GM10266 (cell line): ENCODE data around the gene FAM210A.
A peak's percentile ranks its signal among the peaks of the same experiment; 100 is the strongest.

ENCODE experiments used
- DNase-seq: peaks from one replicate; pipeline ENCODE4 v3.0.0; 2012; ENCODE audit errors: extremely low spot score
- TF ChIP-seq, protein P1 (sequence below): IDR thresholded peaks from 2 replicates; pipeline ENCODE4 v1.5.1; 2012; ENCODE audit warnings: mild to moderate bottlenecking, low read depth; ENCODE audit not compliant: control insufficient read depth, insufficient read depth; ENCODE audit errors: missing control alignments

The FAM210A gene

DNA sequence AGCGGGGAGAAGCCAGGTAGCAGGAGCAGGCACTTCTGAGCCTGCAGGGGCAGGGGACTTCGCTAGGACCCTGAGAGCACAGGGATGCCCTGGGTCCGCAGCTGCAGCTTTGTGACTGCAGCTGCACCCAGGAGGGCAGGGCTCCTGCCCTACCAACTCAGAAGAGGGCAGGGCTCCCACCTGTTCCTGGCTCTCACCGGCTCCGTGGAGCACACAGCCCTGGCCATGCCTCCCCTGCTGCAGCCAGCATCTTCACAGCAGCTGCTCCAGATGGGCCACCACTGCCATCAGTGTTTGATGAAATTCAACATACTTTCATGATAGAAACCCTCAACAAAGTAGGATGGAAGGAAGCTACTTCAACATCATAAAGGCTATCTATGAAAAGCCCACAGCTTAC, 92.7 kb downstream of the FAM210A start:
- no peak for DNase-seq
- TF ChIP-seq, protein P1, sequence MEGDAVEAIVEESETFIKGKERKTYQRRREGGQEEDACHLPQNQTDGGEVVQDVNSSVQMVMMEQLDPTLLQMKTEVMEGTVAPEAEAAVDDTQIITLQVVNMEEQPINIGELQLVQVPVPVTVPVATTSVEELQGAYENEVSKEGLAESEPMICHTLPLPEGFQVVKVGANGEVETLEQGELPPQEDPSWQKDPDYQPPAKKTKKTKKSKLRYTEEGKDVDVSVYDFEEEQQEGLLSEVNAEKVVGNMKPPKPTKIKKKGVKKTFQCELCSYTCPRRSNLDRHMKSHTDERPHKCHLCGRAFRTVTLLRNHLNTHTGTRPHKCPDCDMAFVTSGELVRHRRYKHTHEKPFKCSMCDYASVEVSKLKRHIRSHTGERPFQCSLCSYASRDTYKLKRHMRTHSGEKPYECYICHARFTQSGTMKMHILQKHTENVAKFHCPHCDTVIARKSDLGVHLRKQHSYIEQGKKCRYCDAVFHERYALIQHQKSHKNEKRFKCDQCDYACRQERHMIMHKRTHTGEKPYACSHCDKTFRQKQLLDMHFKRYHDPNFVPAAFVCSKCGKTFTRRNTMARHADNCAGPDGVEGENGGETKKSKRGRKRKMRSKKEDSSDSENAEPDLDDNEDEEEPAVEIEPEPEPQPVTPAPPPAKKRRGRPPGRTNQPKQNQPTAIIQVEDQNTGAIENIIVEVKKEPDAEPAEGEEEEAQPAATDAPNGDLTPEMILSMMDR = no peak

DNA sequence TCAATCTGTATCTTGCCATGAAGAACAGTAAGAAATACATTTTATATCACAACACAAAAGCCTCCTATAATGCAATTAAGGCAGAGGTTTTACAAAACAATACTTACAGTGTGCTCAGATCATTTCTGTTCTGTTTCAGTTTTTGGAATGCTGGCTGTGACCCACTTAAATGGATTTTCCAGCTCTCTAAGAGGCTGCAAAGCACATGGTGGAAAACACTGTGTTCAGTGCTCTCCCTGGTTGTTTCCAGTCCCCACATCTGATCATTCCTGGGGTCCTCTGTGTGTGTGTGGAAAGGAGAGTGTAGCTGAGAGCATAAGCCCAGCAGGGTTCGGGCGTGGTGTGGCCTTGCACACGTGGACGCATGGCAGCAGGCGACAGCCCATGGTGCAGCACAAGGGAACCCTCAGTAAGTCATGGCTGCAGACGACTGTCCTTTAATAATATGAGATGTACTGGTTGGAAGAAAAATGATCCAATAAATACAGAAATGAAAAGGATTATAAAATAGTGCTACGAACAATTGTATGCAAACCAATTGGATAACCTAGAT, 95.6 kb downstream of the FAM210A start:
- no peak for DNase-seq
- TF ChIP-seq, protein P1 = no peak

DNA sequence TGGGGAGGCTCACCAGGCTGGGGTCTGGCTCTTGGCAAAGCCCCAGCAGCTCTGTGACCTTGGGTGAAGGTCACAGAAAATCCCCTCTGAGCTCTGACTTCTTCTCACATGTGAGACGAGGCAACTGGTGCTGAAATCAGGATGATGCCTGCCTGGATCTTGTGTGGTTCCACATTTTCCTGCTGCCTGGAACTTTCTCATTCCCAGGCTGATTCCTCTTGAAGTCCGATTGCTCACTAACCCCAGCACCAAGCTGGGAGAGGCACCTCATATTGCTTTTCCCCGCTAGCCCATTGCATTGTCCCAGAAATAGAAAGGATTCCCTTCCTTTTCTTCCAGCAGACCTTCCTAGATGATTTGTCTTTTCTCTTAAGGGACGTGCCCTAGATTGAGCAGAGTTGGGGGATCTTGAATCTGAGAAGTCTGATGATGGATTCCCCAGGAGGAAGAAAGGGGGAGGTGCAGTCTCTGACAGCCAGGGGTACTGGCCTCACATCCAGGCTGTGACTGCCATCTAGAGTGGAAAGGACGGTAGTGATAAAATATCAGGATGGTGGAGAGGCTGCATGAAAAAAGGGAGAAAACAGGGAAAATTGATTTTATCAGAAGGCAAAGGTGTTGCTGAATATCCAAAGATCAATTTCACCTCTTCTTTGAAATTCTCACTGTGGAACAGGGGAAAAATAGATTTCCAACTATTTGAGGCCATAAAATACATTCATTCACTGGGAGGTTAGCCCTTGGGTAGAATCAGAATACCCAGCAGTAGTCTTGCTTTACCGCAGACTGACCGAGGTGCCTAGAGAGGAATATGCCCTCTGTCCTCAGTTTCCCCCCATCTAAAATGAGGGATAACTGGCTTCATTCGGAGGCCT, 96.3 kb downstream of the FAM210A start:
- TF ChIP-seq, protein P1 = peak; percentile 67
- DNase-seq = peak; percentile 82

DNA sequence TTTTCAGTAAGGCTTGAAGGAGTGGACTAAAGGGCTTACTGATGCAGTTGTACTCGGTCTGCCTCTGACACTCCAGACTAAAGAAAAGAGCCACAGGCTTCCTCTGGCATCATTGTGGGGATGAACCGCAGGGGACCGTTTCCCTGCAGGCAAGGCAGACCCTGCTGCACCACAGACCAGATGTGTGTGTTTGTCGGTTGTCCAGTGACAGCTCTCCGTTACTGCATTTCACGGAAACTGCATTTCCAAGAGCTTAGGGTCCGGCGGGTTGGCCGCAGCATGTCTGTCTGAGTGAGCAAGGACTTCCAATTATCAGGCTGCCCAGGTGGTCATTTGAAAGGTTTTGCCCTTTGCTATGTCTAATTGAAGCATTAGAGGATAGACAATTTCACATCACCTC, 98.1 kb downstream of the FAM210A start:
- DNase-seq = no peak
- TF ChIP-seq, protein P1 = no peak

DNA sequence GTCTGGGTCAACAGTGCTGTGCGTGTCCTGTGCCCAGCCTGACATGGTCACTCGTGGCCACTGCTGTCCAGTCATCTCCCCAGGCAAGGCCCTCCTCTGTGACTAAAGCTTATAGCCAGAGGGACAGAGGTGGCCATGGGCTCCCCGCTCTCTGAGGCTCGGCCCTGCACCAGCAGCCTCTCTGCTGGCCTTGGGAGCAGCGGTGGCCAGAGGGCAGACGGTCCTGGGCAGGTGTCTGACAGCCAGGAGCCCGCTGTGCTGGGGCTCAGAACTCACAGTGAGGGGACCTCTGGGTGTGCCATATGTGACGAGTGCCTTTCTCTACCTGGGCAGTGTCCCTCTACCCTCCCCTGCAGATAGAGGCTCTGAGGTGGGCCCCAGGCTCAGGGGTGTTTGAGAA, 98.7 kb downstream of the FAM210A start:
- TF ChIP-seq, protein P1 = no peak
- no peak for DNase-seq

DNA sequence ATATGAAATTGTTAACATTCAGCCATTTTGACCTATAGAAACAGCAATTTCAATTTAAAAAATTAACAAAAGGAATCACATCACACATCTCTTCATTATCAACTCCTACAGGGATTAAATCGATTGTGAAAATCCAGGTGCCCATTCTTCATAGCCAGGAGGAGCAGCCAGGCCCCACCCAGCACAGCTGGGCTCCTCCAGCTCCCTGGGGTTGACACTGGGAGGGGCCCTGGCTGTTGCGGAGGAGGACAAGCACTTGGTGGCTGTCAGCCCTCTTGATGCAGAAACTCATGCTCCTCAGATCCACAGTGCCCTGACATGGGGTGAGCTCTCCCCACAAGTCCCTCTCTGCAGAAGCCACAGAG, 99.8 kb downstream of the FAM210A start:
- no peak for DNase-seq
- TF ChIP-seq, protein P1 = no peak
